ENCODE data around the gene CEP350. TPM values are rescaled to one million over a fixed set of nuclear protein-coding genes. Genes with fewer than 3 reads are reported as not detected.
"Not testable (repeated sequence)": the region's sequence is repeated elsewhere in the genome, so short reads cannot be mapped to it uniquely, and the experiment has no call there.

The CEP350 gene
- polyA plus RNA-seq, 1 experiment = 5.4 TPM

DNA sequence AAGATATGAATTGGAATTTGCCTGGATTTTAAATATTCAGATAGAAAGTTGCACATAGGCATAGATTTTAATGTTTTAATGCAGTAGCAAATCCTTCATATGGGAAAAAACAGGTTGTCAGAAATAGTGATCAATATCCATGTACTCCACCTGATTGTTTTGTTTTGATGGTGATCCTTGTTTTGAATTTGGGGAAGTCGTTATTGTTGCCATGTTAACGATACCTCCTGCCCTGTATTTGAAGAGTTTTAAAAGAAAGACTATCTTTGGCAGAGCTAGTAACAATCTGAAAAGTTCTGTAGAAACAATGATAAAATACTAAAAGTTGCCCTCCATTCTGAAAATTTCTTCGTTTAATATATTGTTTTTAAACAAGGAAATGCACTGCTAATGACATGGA lies 1.1 kb downstream of the CEP350 start:
- TF ChIP-seq, protein P1, sequence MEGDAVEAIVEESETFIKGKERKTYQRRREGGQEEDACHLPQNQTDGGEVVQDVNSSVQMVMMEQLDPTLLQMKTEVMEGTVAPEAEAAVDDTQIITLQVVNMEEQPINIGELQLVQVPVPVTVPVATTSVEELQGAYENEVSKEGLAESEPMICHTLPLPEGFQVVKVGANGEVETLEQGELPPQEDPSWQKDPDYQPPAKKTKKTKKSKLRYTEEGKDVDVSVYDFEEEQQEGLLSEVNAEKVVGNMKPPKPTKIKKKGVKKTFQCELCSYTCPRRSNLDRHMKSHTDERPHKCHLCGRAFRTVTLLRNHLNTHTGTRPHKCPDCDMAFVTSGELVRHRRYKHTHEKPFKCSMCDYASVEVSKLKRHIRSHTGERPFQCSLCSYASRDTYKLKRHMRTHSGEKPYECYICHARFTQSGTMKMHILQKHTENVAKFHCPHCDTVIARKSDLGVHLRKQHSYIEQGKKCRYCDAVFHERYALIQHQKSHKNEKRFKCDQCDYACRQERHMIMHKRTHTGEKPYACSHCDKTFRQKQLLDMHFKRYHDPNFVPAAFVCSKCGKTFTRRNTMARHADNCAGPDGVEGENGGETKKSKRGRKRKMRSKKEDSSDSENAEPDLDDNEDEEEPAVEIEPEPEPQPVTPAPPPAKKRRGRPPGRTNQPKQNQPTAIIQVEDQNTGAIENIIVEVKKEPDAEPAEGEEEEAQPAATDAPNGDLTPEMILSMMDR (IDR thresholded peaks at IDR 0.05; ENCODE audit: insufficient read depth, low read depth, low read length) = no peak
- no peaks in the 10 kb centered on the region for H3K36me3 ChIP-seq (ENCODE audit: control insufficient read depth, insufficient read depth, low read length)
- ChIA-PET CTCF (interaction anchor here (1.5 kb wide), 1 partner anchor 10 kb away, joined by 5 read pairs; no protein-coding TSS in a partner anchor), POLR2A (interaction anchor here (0.6 kb wide), 1 partner anchor 72 kb away, joined by 3 read pairs; no protein-coding TSS in a partner anchor)
- H3K27me3 ChIP-seq (ENCODE audit: control insufficient read depth, insufficient read depth, low read length) = no peaks in the 10 kb centered on the region
- no peak for DNase-seq (ENCODE audit: low read depth)
- peak overlapping the region; percentile 94 for H3K4me3 ChIP-seq (ENCODE audit: low read depth, low read length)

DNA sequence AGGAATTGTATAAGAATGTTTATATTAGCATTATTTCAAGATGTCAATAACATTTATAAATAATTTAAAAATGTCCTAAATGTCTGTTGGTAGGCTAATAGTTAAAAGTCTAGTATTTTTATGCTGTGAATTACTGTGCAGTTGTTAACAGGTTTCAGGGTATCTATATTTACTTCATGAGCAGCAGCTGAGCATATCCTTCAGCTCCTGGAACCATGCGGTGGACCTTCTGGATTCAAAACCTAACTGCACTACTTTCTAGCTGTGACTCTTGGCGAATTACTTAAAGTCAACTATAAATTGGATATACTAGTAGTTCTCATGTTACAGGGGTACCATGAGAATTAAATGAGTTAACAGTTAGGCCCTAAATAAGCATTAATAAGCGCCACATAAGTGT lies 3.7 kb downstream of the CEP350 start:
- CTCF ChIA-PET = interaction anchor here (0.8 kb wide), 1 partner anchor 221 kb away, joined by 3 read pairs; no protein-coding TSS in a partner anchor
- POLR2A ChIA-PET = no interaction called here
- DNase-seq (ENCODE audit: low read depth) = no peak
- H3K27me3 ChIP-seq (ENCODE audit: control insufficient read depth, insufficient read depth, low read length) = no peaks in the 10 kb centered on the region
- no peaks in the 10 kb centered on the region for H3K36me3 ChIP-seq (ENCODE audit: control insufficient read depth, insufficient read depth, low read length)
- TF ChIP-seq, protein P1 (IDR thresholded peaks at IDR 0.05; ENCODE audit: insufficient read depth, low read depth, low read length) = no peak
- no peak overlapping the region for H3K4me3 ChIP-seq (ENCODE audit: low read depth, low read length)

DNA sequence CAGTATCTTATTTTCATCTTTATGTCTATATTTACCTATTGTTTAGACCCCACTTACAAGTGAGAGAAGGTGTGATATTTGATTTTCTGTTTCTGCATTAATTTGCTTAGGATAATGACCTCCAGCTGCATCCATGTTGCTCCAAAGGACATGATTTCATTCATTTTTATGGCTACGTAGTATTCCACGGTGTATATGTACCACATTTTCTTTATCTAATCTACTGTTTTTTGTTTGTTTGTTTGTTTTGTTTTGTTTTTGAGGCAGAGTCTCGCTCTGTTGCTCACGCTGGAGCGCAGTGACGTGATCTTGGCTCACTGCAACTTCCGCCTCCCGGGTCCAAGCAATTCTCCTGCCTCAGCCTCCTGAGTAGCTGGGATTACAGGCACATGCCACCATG lies 7.6 kb downstream of the CEP350 start:
- DNase-seq (ENCODE audit: low read depth); H3K36me3 ChIP-seq (ENCODE audit: control insufficient read depth, insufficient read depth, low read length); H3K27me3 ChIP-seq (ENCODE audit: control insufficient read depth, insufficient read depth, low read length); H3K4me3 ChIP-seq (ENCODE audit: low read depth, low read length): not testable (repeated sequence)
- CTCF ChIA-PET = interaction anchor here (0.6 kb wide), 1 partner anchor 116 kb away, joined by 3 read pairs; no protein-coding TSS in a partner anchor
- POLR2A ChIA-PET = interaction anchor here (0.6 kb wide), 1 partner anchor 17 kb away, joined by 5 read pairs; no protein-coding TSS in a partner anchor

DNA sequence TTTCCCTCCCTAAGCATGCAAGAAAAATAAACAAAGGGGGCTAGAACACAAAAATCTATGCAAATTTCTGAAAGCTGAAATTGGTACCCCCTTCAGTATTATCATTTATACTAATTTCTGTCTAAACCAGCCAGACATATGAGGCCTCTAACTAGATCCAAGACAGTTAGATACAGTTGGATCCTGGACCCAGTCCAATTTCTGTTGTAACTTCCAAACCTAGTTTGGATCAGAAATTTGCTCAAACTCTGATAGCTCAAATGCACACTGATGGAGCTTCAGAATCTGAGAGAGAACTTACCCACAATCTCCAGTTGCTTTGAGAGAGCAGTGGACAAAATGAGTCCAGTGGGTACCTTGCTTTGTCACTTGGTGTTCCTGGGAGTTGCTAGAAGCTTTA lies 11.9 kb downstream of the CEP350 start:
- peaks cover 3% of the 10 kb centered on the region for H3K36me3 ChIP-seq (ENCODE audit: control insufficient read depth, insufficient read depth, low read length)
- DNase-seq (ENCODE audit: low read depth) = no peak
- ChIA-PET CTCF (interaction anchor here (1.2 to 1.7 kb wide), 3 partner anchors 11 to 22 kb away, joined by 3 to 5 read pairs (median 5); no protein-coding TSS in a partner anchor), POLR2A (no interaction called here)
- H3K27me3 ChIP-seq (ENCODE audit: control insufficient read depth, insufficient read depth, low read length) = no peaks in the 10 kb centered on the region
- TF ChIP-seq, protein P1 (IDR thresholded peaks at IDR 0.05; ENCODE audit: insufficient read depth, low read depth, low read length) = no peak
- H3K4me3 ChIP-seq (ENCODE audit: low read depth, low read length) = no peak overlapping the region

DNA sequence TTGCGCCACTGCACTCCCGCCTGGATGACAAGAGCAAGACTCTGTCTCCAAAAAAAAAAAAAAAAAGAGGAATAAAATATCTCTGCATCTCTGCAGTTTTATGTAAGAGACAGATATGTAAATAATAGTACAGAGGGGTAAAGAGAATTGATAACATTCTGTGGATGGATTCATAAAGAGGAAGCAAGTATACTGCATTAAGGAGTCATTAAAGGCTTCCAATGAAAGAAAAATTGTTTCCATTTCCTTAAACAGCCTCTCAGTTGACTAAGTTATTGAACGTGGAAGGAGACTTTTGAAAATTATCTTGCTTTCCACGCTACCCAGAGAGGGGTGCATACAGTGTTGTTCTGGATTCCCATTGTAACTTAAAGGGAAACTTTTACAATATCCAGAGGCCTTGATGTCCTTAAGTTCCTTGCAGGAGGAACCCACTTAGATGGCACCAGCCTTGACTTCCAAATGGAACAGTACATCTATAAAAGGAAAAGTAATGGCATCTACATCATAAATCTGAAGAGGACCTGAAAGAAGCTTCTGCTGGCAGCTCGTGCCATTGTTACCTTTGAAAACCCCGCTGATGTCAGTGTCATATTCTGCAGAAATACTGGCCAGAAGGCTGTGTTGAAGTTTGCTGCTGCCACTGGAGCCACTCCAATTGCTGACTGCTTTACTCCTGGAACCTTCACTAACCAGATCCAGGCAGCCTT lies 13.8 kb downstream of the CEP350 start:
- Histone ChIP-seq H3K27me3 (ENCODE audit: control insufficient read depth, insufficient read depth, low read length) (no peaks in the 10 kb centered on the region), H3K4me3 (ENCODE audit: low read depth, low read length) (no peak overlapping the region), H3K36me3 (ENCODE audit: control insufficient read depth, insufficient read depth, low read length) (peaks cover 3% of the 10 kb centered on the region)
- no peak for DNase-seq (ENCODE audit: low read depth)
- ChIA-PET POLR2A (no interaction called here), CTCF (no interaction called here)
- TF ChIP-seq, protein P1 (IDR thresholded peaks at IDR 0.05; ENCODE audit: insufficient read depth, low read depth, low read length) = no peak

Measured in BJ (cell line).